ENCODE data around the gene USH1G.

USH1G gene

GRCh38 chr17:74954665-74955421 is 31.8 kb upstream of the USH1G start:
- no peak for DNase-seq (ENCODE audit: low read depth in 3 of 3, low spot score in 1 of 3)

- DNase-seq (ENCODE audit: low read depth in 3 of 3, low spot score in 1 of 3): no peak
Measured at GRCh38 chr17:74954115-74954514, 31.1 kb upstream of the USH1G start.

GRCh38 chr17:74953134-74953687 is 30.2 kb upstream of the USH1G start:
- DNase-seq (ENCODE audit: low read depth in 3 of 3, low spot score in 1 of 3): no peak

GRCh38 chr17:74952431-74953133 is 29.5 kb upstream of the USH1G start:
- no peak for DNase-seq (ENCODE audit: low read depth in 3 of 3, low spot score in 1 of 3)

GRCh38 chr17:74951680-74952421 is 28.8 kb upstream of the USH1G start:
- DNase-seq (ENCODE audit: low read depth in 3 of 3, low spot score in 1 of 3): no peak

GRCh38 chr17:74951065-74951464 is 28.0 kb upstream of the USH1G start:
- no peak for DNase-seq (ENCODE audit: low read depth in 3 of 3, low spot score in 1 of 3)

GRCh38 chr17:74950207-74950606 is 27.2 kb upstream of the USH1G start:
- DNase-seq (ENCODE audit: low read depth in 3 of 3, low spot score in 1 of 3): no peak

- DNase-seq (ENCODE audit: low read depth in 3 of 3, low spot score in 1 of 3): no peak
Measured at GRCh38 chr17:74949455-74950115, 26.5 kb upstream of the USH1G start.

- no peak for DNase-seq (ENCODE audit: low read depth in 3 of 3, low spot score in 1 of 3)
Measured at GRCh38 chr17:74947041-74947754, 24.1 kb upstream of the USH1G start.

GRCh38 chr17:74946641-74947040 is 23.6 kb upstream of the USH1G start:
- DNase-seq (ENCODE audit: low read depth in 3 of 3, low spot score in 1 of 3): no peak

GRCh38 chr17:74945543-74945942 is 22.5 kb upstream of the USH1G start:
- no peak for DNase-seq (ENCODE audit: low read depth in 3 of 3, low spot score in 1 of 3)

- DNase-seq (ENCODE audit: low read depth in 3 of 3, low spot score in 1 of 3): no peak
Measured at GRCh38 chr17:74943808-74944522, 20.9 kb upstream of the USH1G start.

- no peak for DNase-seq (ENCODE audit: low read depth in 3 of 3, low spot score in 1 of 3)
Measured at GRCh38 chr17:74941128-74941725, 18.2 kb upstream of the USH1G start.

- DNase-seq (ENCODE audit: low read depth in 3 of 3, low spot score in 1 of 3): no peak
Measured at GRCh38 chr17:74939534-74939933, 16.5 kb upstream of the USH1G start.

GRCh38 chr17:74938194-74938950 is 15.3 kb upstream of the USH1G start:
- no peak for DNase-seq (ENCODE audit: low read depth in 3 of 3, low spot score in 1 of 3)

GRCh38 chr17:74937064-74938051 is 14.3 kb upstream of the USH1G start:
- no peak for DNase-seq (ENCODE audit: low read depth in 3 of 3, low spot score in 1 of 3)

GRCh38 chr17:74936470-74936799 is 13.4 kb upstream of the USH1G start:
- no peak for DNase-seq (ENCODE audit: low read depth in 3 of 3, low spot score in 1 of 3)

Data from stimulated activated CD4-positive, alpha-beta T cell treated with anti-CD3 and anti-CD28 coated beads, TNF-alpha, amount 100 ng/mL, for 1 hour (primary cell).